ENCODE data around the gene NAALADL2. TPM values are rescaled to one million over a fixed set of nuclear protein-coding genes. Genes with fewer than 3 reads are reported as not detected.
"Not testable (repeated sequence)": the region's sequence is repeated elsewhere in the genome, so short reads cannot be mapped to it uniquely, and the experiment has no call there.

Gene NAALADL2
- total RNA-seq, 1 experiment from 2014 or later = 4.7 TPM

- no peak overlapping the region for H3K4me3 ChIP-seq
- no peaks in the 10 kb centered on the region for H3K9me3 ChIP-seq (replicated peaks)
- no peak overlapping the region for H3K27ac ChIP-seq
- no peaks in the 10 kb centered on the region for H3K27me3 ChIP-seq (replicated peaks)
- no peaks in the 10 kb centered on the region for H3K36me3 ChIP-seq
- no peaks in the 10 kb centered on the region for H3K4me1 ChIP-seq (replicated peaks)
- no peak for DNase-seq (ENCODE audit: low read depth in 1 of 2, low spot score in 2 of 2)
Measured at GRCh38 chr3:175777965-175778364, 918.8 kb downstream of the NAALADL2 start.

- Histone ChIP-seq H3K9me3 (replicated peaks) (no peaks in the 10 kb centered on the region), H3K27ac (no peak overlapping the region), H3K27me3 (replicated peaks) (no peaks in the 10 kb centered on the region), H3K4me3 (no peak overlapping the region), H3K4me1 (replicated peaks) (no peaks in the 10 kb centered on the region), H3K36me3 (no peaks in the 10 kb centered on the region)
- DNase-seq (ENCODE audit: low read depth in 1 of 2, low spot score in 2 of 2) = no peak
Measured at GRCh38 chr3:175778994-175779393, 919.9 kb downstream of the NAALADL2 start.

- DNase-seq (ENCODE audit: low read depth in 1 of 2, low spot score in 2 of 2); H3K27me3 ChIP-seq (replicated peaks); H3K27ac ChIP-seq; H3K4me1 ChIP-seq (replicated peaks); H3K9me3 ChIP-seq (replicated peaks); H3K4me3 ChIP-seq; H3K36me3 ChIP-seq: not testable (repeated sequence)
Measured at GRCh38 chr3:175787109-175787508, 928.0 kb downstream of the NAALADL2 start.

- Histone ChIP-seq H3K4me1 (replicated peaks) (no peaks in the 10 kb centered on the region), H3K27ac (no peak overlapping the region), H3K36me3 (no peaks in the 10 kb centered on the region), H3K9me3 (replicated peaks) (no peaks in the 10 kb centered on the region), H3K27me3 (replicated peaks) (no peaks in the 10 kb centered on the region), H3K4me3 (no peak overlapping the region)
- DNase-seq (ENCODE audit: low read depth in 1 of 2, low spot score in 2 of 2) = no peak
Measured at GRCh38 chr3:175792245-175792644, 933.1 kb downstream of the NAALADL2 start.

- Histone ChIP-seq H3K9me3 (replicated peaks) (no peaks in the 10 kb centered on the region), H3K36me3 (no peaks in the 10 kb centered on the region), H3K4me1 (replicated peaks) (no peaks in the 10 kb centered on the region), H3K4me3 (no peak overlapping the region), H3K27ac (no peak overlapping the region), H3K27me3 (replicated peaks) (no peaks in the 10 kb centered on the region)
- no peak for DNase-seq (ENCODE audit: low read depth in 1 of 2, low spot score in 2 of 2)
Measured at GRCh38 chr3:175798326-175798725, 939.2 kb downstream of the NAALADL2 start.

GRCh38 chr3:175805825-175806224 lies 946.7 kb downstream of the NAALADL2 start:
- Histone ChIP-seq H3K36me3 (no peaks in the 10 kb centered on the region), H3K27me3 (replicated peaks) (no peaks in the 10 kb centered on the region), H3K4me3 (no peak overlapping the region), H3K9me3 (replicated peaks) (no peaks in the 10 kb centered on the region), H3K4me1 (replicated peaks) (no peaks in the 10 kb centered on the region), H3K27ac (no peak overlapping the region)
- no peak for DNase-seq (ENCODE audit: low read depth in 1 of 2, low spot score in 2 of 2)

GRCh38 chr3:175807175-175807574 lies 948.0 kb downstream of the NAALADL2 start:
- Histone ChIP-seq H3K36me3 (no peaks in the 10 kb centered on the region), H3K4me3 (no peak overlapping the region), H3K27me3 (replicated peaks) (no peaks in the 10 kb centered on the region), H3K9me3 (replicated peaks) (no peaks in the 10 kb centered on the region), H3K4me1 (replicated peaks) (no peaks in the 10 kb centered on the region), H3K27ac (no peak overlapping the region)
- DNase-seq (ENCODE audit: low read depth in 1 of 2, low spot score in 2 of 2) = no peak

- H3K27ac ChIP-seq = no peak overlapping the region
- no peak for DNase-seq (ENCODE audit: low read depth in 1 of 2, low spot score in 2 of 2)
- H3K27me3 ChIP-seq (replicated peaks) = no peaks in the 10 kb centered on the region
Measured at GRCh38 chr3:175818811-175819464, 959.8 kb downstream of the NAALADL2 start.

GRCh38 chr3:175822766-175823491 lies 963.8 kb downstream of the NAALADL2 start:
- not testable (repeated sequence) for H3K27ac ChIP-seq; H3K9me3 ChIP-seq (replicated peaks); H3K4me3 ChIP-seq; H3K27me3 ChIP-seq (replicated peaks); H3K4me1 ChIP-seq (replicated peaks); H3K36me3 ChIP-seq; DNase-seq (ENCODE audit: low read depth in 1 of 2, low spot score in 2 of 2)

More at GRCh38 chr3:175818811-175819464, 959.8 kb downstream of the NAALADL2 start:
- Histone ChIP-seq H3K9me3 (replicated peaks) (0 out of 2 replicates have a peak, but pooled peaks cover 3% of the 10 kb centered on the region), H3K4me1 (replicated peaks) (no peaks in the 10 kb centered on the region), H3K36me3 (no peaks in the 10 kb centered on the region), H3K4me3 (no peak overlapping the region)

- H3K9me3 ChIP-seq (replicated peaks); H3K4me3 ChIP-seq; DNase-seq (ENCODE audit: low read depth in 1 of 2, low spot score in 2 of 2); H3K36me3 ChIP-seq; H3K4me1 ChIP-seq (replicated peaks); H3K27ac ChIP-seq; H3K27me3 ChIP-seq (replicated peaks): not testable (repeated sequence)
Measured at GRCh38 chr3:175825016-175825580, 966.0 kb downstream of the NAALADL2 start.

- Histone ChIP-seq H3K4me1 (replicated peaks) (no peaks in the 10 kb centered on the region), H3K27ac (no peak overlapping the region), H3K27me3 (replicated peaks) (no peaks in the 10 kb centered on the region)
Measured at GRCh38 chr3:175826759-175827158, 967.6 kb downstream of the NAALADL2 start.

GRCh38 chr3:175829809-175830208 lies 970.7 kb downstream of the NAALADL2 start:
- not testable (repeated sequence) for H3K4me1 ChIP-seq (replicated peaks); H3K36me3 ChIP-seq; DNase-seq (ENCODE audit: low read depth in 1 of 2, low spot score in 2 of 2); H3K27ac ChIP-seq; H3K4me3 ChIP-seq; H3K9me3 ChIP-seq (replicated peaks); H3K27me3 ChIP-seq (replicated peaks)

More at GRCh38 chr3:175826759-175827158, 967.6 kb downstream of the NAALADL2 start:
- no peaks in the 10 kb centered on the region for H3K36me3 ChIP-seq
- H3K4me3 ChIP-seq = no peak overlapping the region
- DNase-seq (ENCODE audit: low read depth in 1 of 2, low spot score in 2 of 2) = no peak
- no peaks in the 10 kb centered on the region for H3K9me3 ChIP-seq (replicated peaks)

- not testable (repeated sequence) for DNase-seq (ENCODE audit: low read depth in 1 of 2, low spot score in 2 of 2); H3K4me1 ChIP-seq (replicated peaks); H3K9me3 ChIP-seq (replicated peaks); H3K36me3 ChIP-seq; H3K4me3 ChIP-seq; H3K27me3 ChIP-seq (replicated peaks); H3K27ac ChIP-seq
Measured at GRCh38 chr3:175835763-175836162, 976.6 kb downstream of the NAALADL2 start.

GRCh38 chr3:175836617-175837016 lies 977.5 kb downstream of the NAALADL2 start:
- Histone ChIP-seq H3K4me3 (no peak overlapping the region), H3K36me3 (no peaks in the 10 kb centered on the region), H3K27me3 (replicated peaks) (no peaks in the 10 kb centered on the region), H3K27ac (no peak overlapping the region), H3K9me3 (replicated peaks) (no peaks in the 10 kb centered on the region), H3K4me1 (replicated peaks) (no peaks in the 10 kb centered on the region)
- no peak for DNase-seq (ENCODE audit: low read depth in 1 of 2, low spot score in 2 of 2)

All from SJSA1 (cell line).